Smooth muscle cell (in vitro differentiated cells): ENCODE data around the gene POP5. TPM values are rescaled to one million over a fixed set of nuclear protein-coding genes. Genes with fewer than 3 reads are reported as not detected.

Source experiments
- DNase-seq: peaks from one replicate; lab custom pipeline; 2025; ENCODE audit not compliant: unreplicated experiment; lab: John Stamatoyannopoulos, UW
- H2AFZ ChIP-seq: fragments of 200-600 bp; sonication (generic); 2 replicates; pipeline ENCODE4 v1.6.0; 2016; ENCODE audit warnings: antibody characterized with exemption, low read depth, mild to moderate bottlenecking
- H3F3A ChIP-seq: fragments of 200-600 bp; sonication (generic); 2 replicates; pipeline ENCODE4 v1.6.0; 2017; ENCODE audit warnings: antibody characterized with exemption, low read depth
- H3K27ac ChIP-seq: fragments of 200-600 bp; sonication (generic); 2 replicates; pipeline ENCODE4 v1.5.1; 2016; ENCODE audit warnings: low read depth, mild to moderate bottlenecking
- H3K27me3 ChIP-seq: fragments of 200-600 bp; sonication (generic); 2 replicates; pipeline ENCODE4 v1.6.1; 2016; ENCODE audit warnings: low read depth, mild to moderate bottlenecking
- H3K36me3 ChIP-seq: fragments of 200-600 bp; sonication (generic); 2 replicates; pipeline ENCODE4 v1.5.1; 2016; ENCODE audit warnings: low read depth
- H3K4me1 ChIP-seq: fragments of 200-600 bp; sonication (generic); 2 replicates; pipeline ENCODE4 v1.5.1; 2016; ENCODE audit warnings: low read depth
- H3K4me2 ChIP-seq: fragments of 200-600 bp; sonication (generic); 2 replicates; pipeline ENCODE4 v1.6.0; 2016; ENCODE audit warnings: mild to moderate bottlenecking
- H3K4me3 ChIP-seq: fragments of 200-600 bp; sonication (generic); 2 replicates; pipeline ENCODE4 v1.5.1; 2016; ENCODE audit warnings: mild to moderate bottlenecking
- H3K79me2 ChIP-seq: fragments of 200-600 bp; sonication (generic); 2 replicates; pipeline ENCODE4 v1.6.0; 2016; ENCODE audit warnings: low read depth, mild to moderate bottlenecking
- H3K9ac ChIP-seq: fragments of 200-600 bp; sonication (generic); 2 replicates; pipeline ENCODE4 v1.6.0; 2016; ENCODE audit warnings: low read depth
- H3K9me3 ChIP-seq: fragments of 200-600 bp; sonication (generic); replicated peaks from 2 replicates; pipeline ENCODE4 v1.5.1; 2016; ENCODE audit warnings: low read depth
- H4K20me1 ChIP-seq: fragments of 200-600 bp; sonication (generic); 2 replicates; pipeline ENCODE4 v1.6.0; 2016; ENCODE audit warnings: low read depth
- WGBS: methylation state at CpG from one replicate; pipeline ENCODE4 v1.1.7; 2016; ENCODE audit warnings: low lambda C conversion rate; 5-methylcytosine and 5-hydroxymethylcytosine counted together
- polyA plus RNA-seq: library from polyadenylated mRNA; unstranded; fragments of >200 nt; fragmentation: Nextera tagmentation; extraction: Ambion mirVana; gene quantifications from 2 replicates; pipeline ENCODE4 v1.2.1, GENCODE V29; 2016
- total RNA-seq: library from RNA; depleted of rRNA; stranded (reverse); fragments of >200 nt; gene quantifications from 2 replicates; pipeline ENCODE4 v1.2.3, GENCODE V29; 2014
- TF ChIP-seq, protein P1 (sequence below): fragments of 200-600 bp; sonication (generic); IDR thresholded peaks from 2 replicates; pipeline ENCODE4 v1.5.1; 2017; ENCODE audit warnings: borderline replicate concordance, mild to moderate bottlenecking, antibody characterized with exemption; ENCODE audit not compliant: insufficient read depth, poor library complexity, severe bottlenecking

POP5 gene
- total and polyA plus RNA-seq, 2 experiments from 2014 or later, result 25.8 to 40.4 TPM

DNA sequence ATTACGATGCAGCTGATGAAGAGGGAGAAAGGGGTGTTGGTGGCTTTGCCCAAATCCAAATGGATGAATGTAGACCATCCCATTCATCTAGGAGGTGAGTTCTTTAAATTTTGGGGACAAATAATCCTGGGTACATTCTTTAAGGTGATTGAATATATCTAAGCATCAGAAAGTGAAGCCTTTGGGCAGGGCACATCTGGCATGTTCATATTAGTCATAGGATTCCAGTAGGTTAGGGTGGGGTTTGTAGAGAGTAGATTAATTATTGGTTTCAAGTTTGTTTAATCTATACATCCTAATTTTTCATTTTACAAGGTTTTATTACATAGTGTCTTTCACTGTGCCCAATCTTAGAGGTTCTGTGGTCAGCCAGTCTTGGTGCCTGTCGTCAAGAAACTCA is 23.6 kb downstream of the POP5 start:
- Histone ChIP-seq H4K20me1 (peaks cover 47% of the 10 kb centered on the region), H3K9me3 (no peaks in the 10 kb centered on the region), H3K36me3 (peaks cover 28% of the 10 kb centered on the region), H2AFZ (no peak overlapping the region), H3K27me3 (no peaks in the 10 kb centered on the region), H3K9ac (no peak overlapping the region), H3K79me2 (peaks cover 7% of the 10 kb centered on the region), H3K4me2 (no peak overlapping the region), H3F3A (no peaks in the 10 kb centered on the region), H3K4me1 (no peaks in the 10 kb centered on the region), H3K4me3 (no peak overlapping the region), H3K27ac (no peak overlapping the region)
- DNase-seq, result no peak
- 95% methylated on average over 2 of the region's 2 CpGs for WGBS
- TF ChIP-seq, protein P1, sequence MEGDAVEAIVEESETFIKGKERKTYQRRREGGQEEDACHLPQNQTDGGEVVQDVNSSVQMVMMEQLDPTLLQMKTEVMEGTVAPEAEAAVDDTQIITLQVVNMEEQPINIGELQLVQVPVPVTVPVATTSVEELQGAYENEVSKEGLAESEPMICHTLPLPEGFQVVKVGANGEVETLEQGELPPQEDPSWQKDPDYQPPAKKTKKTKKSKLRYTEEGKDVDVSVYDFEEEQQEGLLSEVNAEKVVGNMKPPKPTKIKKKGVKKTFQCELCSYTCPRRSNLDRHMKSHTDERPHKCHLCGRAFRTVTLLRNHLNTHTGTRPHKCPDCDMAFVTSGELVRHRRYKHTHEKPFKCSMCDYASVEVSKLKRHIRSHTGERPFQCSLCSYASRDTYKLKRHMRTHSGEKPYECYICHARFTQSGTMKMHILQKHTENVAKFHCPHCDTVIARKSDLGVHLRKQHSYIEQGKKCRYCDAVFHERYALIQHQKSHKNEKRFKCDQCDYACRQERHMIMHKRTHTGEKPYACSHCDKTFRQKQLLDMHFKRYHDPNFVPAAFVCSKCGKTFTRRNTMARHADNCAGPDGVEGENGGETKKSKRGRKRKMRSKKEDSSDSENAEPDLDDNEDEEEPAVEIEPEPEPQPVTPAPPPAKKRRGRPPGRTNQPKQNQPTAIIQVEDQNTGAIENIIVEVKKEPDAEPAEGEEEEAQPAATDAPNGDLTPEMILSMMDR, result no peak

DNA sequence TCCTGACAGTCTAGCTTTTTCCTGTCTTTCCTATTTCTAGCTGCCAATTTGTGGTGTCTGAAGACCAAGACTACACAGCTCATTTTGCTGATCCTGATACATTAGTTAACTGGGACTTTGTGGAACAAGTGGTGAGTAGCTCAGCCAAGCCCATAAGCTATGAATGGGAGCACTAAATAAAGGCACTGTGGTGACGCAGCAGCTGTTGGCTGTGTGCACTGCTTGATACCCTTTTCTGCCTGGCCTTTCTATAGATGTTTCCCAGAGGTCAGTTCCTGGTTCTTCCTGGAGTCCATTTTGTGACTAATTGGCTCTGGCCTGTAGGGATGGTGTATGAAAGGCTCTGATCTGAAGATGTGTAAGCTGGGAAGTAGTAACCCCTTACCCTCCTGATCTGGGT is 26.5 kb downstream of the POP5 start:
- peaks cover 50% of the 10 kb centered on the region for H4K20me1 ChIP-seq
- no peaks in the 10 kb centered on the region for H3K27me3 ChIP-seq
- H3K79me2 ChIP-seq, result peaks cover 24% of the 10 kb centered on the region
- no peaks in the 10 kb centered on the region for H3K9me3 ChIP-seq
- H3K9ac ChIP-seq, result no peak overlapping the region
- DNase-seq, result no peak
- no peak overlapping the region for H3K4me3 ChIP-seq
- H3F3A ChIP-seq, result no peaks in the 10 kb centered on the region
- no peak overlapping the region for H3K27ac ChIP-seq
- TF ChIP-seq, protein P1, result no peak
- H3K4me2 ChIP-seq, result no peak overlapping the region
- peaks cover 13% of the 10 kb centered on the region for H3K36me3 ChIP-seq
- no peaks in the 10 kb centered on the region for H3K4me1 ChIP-seq
- H2AFZ ChIP-seq, result no peak overlapping the region
- WGBS, result 85% methylated on average over 1 of the region's 1 CpG

DNA sequence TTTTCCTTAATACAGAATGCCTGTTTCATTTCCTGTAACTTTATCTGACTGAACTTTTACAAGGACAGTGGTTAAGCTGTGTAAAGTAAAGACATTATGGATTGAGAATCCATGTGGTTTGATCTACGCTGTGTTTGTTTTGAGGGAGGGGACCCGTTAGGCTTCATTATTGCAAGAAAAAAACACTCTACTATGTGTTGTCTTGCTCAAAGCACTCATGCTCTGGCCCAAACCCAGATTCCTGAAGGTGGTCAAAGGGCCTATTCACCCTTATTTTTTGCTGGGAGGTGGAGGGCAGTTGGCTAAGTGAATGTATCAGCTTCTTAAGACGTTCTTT is 35.2 kb downstream of the POP5 start:
- Histone ChIP-seq H3K27me3 (no peaks in the 10 kb centered on the region), H3K4me1 (no peaks in the 10 kb centered on the region), H2AFZ (no peak overlapping the region), H3K4me3 (no peak overlapping the region), H3K79me2 (peaks cover 91% of the 10 kb centered on the region), H3K9me3 (no peaks in the 10 kb centered on the region), H3K27ac (no peak overlapping the region), H3F3A (peaks cover 3% of the 10 kb centered on the region), H3K4me2 (no peak overlapping the region), H3K36me3 (peaks cover 23% of the 10 kb centered on the region), H3K9ac (no peak overlapping the region), H4K20me1 (peaks cover 99% of the 10 kb centered on the region)
- no peak for DNase-seq
- TF ChIP-seq, protein P1, result no peak
- WGBS, result 66% methylated on average over 3 of the region's 3 CpGs

DNA sequence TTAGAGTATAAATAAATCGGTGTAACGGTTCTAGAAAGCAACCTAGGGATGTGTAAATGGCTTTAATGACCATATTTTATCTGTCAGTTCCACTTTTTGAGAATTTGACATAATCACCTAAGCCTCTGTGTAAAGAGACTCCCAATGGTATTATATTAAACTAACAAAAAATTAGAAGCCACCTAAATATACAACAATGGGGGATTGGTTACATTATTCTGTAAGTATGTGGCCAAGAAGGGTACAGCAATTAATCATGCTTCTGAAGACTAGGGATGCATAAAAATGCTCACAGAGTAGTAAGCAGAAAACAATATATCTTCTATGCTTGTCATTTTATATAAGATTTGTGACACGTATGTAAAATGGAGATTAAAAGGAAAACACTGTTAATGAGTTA is 36.5 kb downstream of the POP5 start:
- Histone ChIP-seq H3K4me1 (no peaks in the 10 kb centered on the region), H3K27me3 (no peaks in the 10 kb centered on the region), H3K9ac (no peak overlapping the region), H3K79me2 (peaks cover 97% of the 10 kb centered on the region), H3K4me2 (no peak overlapping the region), H3K9me3 (no peaks in the 10 kb centered on the region), H3K36me3 (peaks cover 23% of the 10 kb centered on the region), H3K4me3 (no peak overlapping the region), H3K27ac (no peak overlapping the region), H2AFZ (no peak overlapping the region), H4K20me1 (peaks cover 99% of the 10 kb centered on the region), H3F3A (peaks cover 3% of the 10 kb centered on the region)
- TF ChIP-seq, protein P1, result no peak
- WGBS, result 96% methylated on average over 3 of the region's 3 CpGs
- DNase-seq, result no peak
